GM21576 (cell line): Measurements from ENCODE around the gene COL25A1.

Experiments
- ATAC-seq: cut with Tn5 transposase; IDR thresholded peaks from one replicate; pipeline ENCODE4 v1.9.1; 2021; ENCODE audit warnings: mild to moderate bottlenecking, moderate library complexity; ENCODE audit not compliant: unreplicated experiment

COL25A1 gene

DNA sequence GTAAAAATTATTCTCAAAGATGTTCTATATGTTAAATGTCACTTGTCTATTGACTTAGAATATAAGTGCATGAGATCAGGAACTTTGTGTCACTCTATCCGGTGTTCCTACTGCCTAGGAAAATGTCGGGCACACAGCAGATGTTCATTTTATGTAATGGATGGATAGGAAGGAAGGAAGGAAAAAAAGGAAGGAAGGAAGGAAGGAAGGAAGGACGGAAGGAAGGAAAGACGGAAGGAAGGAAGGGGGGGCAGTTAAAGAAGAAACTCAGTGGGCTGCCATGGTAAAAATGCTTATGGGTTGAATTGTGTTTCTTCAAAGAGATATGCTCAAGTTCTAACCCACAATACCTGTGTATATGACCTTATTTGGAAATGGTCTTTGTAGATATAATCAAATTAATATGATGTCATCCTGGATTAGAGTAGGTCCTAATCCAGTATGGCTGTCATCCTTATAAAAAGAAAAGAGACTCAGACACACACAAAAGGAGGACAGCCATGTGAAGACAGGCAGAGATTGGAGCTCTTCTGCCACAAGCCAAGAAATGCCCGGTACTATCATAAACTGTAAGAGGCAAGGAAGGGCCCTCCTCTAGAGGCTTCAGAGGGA, 86.3 kb downstream of the COL25A1 start:
- no peak for ATAC-seq

DNA sequence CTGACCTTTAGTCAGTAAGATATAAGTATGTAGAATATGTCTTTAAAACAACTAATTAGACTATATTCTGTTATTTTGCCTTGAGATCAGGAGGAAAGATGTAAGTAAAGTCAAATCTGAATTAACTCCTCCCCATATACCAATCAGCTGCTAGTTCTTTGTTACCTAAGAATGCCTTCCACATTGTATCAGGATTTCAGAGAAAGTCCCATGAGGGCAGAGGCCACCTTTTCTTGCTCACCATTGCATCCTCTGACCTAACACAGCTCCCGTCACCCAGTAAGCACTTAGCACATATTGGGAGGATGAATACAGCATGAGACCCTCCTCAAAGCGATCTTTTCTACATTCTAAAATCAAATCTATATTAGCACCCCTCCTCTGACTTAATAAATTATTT, 87.0 kb downstream of the COL25A1 start:
- ATAC-seq = no peak

DNA sequence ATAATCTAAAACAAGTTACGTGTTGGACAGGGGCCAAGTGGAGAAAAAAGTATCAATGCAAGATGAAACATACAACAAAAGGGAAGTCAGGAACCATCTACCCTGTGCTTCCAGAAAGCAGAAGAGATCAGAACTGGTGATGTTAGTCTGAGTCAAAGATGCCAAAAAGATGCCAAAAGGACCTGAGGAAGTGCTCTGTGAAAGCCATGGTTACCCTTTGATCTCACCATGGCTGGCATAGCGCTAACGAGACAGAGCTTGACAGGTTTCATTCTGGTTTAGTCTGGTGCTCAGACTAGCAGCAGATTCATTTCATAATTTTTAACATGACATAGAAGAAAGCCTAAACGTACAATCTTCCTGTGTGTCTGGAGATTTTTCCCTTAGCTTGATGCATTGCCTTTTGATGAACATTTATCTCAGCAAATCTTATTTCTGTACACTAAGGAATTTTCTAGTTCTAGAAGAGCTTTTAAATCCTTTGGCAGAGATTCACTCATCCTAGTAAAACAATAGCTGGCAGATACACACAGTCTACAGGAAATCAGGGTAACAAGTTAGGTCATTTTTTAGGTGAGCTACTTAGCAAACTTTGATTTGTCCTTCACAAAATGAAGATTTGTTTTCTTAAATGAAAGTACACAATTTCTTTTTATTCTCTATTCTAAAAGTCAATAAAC, 87.7 kb downstream of the COL25A1 start:
- ATAC-seq = no peak

- no peak for ATAC-seq
Observed at GRCh38 chr4:109213056-109213455, 89.4 kb downstream of the COL25A1 start.

- no peak for ATAC-seq
Observed at GRCh38 chr4:109211671-109212070, 90.8 kb downstream of the COL25A1 start.

DNA sequence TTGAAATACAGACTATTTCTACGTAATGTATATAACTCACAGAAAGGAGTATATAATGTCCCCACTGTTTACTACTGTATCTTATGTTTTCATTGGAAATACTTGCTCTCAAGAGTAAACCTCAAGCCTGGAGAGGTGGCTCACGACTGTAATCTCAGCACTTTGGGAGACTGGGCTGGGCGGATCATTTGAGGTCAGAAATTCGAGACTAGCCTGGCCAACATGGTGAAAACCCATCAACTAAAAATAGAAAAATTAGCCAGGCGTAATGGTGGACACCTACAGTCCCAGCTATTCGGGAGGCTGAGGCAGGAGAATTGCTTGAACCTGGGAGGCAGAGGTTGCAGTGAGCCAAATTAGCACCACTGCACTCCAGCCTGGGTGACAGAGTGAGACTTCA, 92.8 kb downstream of the COL25A1 start:
- no peak for ATAC-seq

DNA sequence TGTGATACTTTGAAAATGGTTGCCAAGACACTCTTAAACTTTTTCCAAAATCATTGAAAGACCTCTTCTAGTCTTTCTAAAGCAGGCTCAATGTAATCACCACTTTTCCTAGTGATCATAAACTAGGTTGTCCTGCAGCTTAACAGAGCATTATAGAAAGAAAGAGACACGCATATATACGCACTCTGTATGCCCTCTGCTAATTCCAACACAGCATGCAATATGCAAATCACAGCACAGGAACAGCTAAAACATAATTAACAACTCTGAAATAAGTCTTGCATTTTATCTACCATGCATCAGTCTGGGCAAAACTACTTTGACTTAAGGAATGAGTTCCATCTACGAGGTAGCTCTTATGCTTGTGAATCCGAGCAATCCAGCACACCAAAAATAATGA, 94.6 kb downstream of the COL25A1 start:
- no peak for ATAC-seq

GRCh38 chr4:109207061-109207460, 95.4 kb downstream of the COL25A1 start:
- ATAC-seq = no peak

DNA sequence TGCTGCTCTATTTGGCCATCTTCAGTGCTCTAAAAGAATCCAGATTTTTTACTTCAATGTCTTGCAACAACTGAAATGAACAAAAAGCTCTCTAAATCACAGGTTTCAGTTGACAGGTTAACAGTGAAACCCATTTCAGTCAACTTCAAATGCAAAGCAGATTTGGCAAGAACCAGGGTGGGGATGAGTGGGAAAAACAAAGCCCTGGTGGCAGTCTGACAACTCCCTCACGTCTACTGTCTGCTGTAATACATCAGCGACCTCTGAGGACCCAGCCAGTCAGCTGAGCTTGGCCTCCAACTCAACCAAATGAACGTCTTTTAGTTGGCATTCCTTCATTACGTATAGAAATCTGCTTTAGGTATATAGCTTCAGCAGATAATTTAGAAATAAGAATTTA, 95.8 kb downstream of the COL25A1 start:
- no peak for ATAC-seq

GRCh38 chr4:109205186-109205585, 97.3 kb downstream of the COL25A1 start:
- no peak for ATAC-seq

DNA sequence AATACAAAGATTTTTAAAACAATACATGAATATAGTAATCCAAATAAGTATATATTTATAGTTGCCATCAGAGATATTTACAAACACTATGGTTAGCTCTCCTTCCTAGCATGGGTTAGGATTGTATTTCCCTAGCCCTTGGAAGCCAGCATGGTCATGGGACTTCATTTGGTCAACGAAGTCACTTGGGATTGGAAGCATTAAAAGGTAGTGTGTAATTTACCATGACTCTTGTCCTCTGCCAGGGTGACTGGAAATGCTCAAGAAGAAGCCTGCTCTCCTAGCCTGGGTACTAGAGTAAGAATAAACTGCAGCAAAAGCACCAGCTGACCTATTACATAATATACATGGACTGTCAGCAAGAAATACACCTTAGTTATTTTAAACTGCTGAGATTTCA, 102.9 kb downstream of the COL25A1 start:
- no peak for ATAC-seq

GRCh38 chr4:109195646-109196045, 106.8 kb downstream of the COL25A1 start:
- ATAC-seq = no peak

- ATAC-seq = no peak
Observed at GRCh38 chr4:109191216-109191615, 111.2 kb downstream of the COL25A1 start.

- no peak for ATAC-seq
Observed at GRCh38 chr4:109186458-109186945, 116.0 kb downstream of the COL25A1 start.

- ATAC-seq = no peak
Observed at GRCh38 chr4:109185951-109186350, 116.5 kb downstream of the COL25A1 start.

DNA sequence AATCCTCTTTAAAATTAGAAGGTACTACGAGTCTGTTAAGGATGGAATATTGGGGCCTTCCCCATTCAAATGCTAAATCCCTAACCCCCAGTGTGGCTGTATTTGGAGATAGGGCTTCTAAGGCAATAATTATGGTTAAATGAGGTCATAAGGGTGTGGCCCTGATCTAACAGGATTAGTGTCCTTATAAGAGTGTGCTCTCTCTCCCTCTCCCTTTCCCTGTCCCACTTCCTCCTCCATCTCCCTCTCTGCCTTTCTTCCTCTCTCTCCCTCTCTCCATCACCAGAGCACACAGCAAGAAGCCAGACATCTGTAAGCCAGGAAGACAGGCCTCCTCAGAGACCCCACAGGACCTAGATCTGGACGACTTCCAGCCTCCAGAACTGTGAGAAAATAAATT, 116.9 kb downstream of the COL25A1 start:
- no peak for ATAC-seq

DNA sequence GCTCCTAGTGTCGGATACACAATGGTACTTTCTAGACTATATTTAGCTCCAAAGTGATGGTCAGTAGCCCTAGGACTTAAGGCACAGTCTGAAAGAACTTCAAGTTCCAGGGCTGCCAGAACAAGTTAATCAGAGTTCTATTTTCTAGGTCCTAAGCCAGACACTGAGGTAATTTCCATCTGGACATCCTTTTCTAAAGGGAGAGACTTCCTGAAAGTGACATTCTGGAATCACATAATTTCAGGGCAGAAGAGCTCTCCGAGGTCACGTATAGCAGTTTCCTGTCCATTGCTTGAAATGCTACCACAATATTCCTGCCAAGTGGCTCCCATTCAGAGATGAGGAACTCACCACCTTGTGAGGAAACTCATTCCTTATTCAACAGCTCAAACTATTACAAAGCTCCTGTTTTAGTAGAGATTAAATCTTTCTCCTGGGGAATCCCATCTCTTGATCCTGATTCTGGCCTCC, 117.9 kb downstream of the COL25A1 start:
- ATAC-seq = no peak

DNA sequence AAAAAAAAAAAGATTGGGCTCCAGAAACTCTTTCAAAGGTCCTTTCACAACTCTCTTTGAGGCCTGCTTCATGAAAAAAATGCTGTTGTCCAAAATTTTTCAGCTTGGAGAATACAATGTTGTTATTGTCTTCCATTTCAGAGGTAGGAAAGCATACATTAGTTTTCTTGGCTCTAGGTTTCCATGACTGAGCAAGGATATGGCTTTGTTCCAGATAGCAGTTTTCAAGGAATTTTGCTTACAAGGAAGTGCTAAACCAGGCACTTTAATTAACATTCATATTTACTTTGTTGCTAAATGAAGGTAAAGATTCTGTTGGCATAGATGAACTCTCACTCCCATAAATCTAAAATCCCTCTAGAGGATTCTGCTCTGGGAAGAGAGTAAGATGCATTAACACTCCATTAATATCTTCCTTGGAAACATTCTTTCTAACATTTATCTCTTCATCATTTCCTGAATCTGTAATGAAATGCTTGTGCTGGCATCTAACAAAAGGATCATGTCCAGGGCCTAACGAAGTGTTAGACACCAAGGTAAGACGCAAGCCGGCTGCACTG, 118.4 kb downstream of the COL25A1 start:
- ATAC-seq = no peak

DNA sequence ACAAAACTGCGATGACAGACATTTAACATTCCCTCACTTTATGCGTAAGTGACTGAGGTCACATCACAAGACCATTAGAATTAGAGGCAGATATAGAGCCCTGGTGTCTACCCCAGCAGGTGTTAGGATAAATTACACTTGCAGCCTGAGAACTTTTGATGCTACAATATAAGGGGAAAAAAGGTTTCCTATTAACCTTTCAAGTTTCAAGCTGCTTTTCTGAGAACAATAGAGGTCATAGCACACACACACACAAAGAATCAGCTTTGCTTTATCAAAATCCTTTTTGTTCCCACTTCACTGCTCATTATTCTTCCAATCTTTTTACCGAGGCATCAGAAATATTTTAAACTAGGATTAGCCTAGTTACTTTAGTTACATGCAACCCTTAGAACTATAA, 119.8 kb downstream of the COL25A1 start:
- no peak for ATAC-seq

GRCh38 chr4:109179061-109179460, 123.4 kb downstream of the COL25A1 start:
- no peak for ATAC-seq

DNA sequence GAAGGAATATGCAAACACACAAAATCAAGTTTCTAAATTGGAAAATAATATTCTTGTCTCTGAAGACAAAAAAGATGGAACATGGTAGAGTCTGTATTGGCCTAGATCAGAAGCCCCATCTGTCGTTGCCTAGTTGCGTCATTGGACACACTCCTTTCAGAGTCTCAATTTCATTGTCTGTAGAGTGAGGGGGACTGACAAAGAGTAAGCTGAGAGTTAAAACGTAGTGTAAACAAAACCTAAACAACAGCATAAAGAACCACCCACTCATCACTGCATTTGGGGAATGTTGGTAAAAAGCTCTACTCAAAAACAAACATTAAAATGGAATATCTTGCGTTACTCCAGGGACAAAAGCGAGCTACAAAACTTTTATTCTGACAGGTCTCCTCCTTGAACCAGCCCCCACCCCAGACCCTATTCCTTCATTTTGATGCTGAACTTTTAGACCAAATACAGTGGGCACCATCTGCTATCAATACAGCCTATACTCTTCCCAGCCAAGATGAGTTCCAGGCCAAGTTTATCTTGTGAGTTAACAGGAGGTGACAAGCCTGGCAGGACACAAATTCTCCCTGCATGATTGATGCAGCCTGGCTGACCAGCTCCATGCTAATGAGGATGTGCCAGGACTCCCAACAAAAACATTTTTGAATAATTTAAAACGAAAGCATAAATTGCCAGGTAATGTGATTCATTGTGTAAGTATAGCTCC, 125.2 kb downstream of the COL25A1 start:
- ATAC-seq = no peak
